ENCODE results near the gene SDK1. TPM values are rescaled to one million over a fixed set of nuclear protein-coding genes. Genes with fewer than 3 reads are reported as not detected.

The SDK1 gene
- total RNA-seq, 1 experiment from 2014 or later, result 20.0 TPM

DNA sequence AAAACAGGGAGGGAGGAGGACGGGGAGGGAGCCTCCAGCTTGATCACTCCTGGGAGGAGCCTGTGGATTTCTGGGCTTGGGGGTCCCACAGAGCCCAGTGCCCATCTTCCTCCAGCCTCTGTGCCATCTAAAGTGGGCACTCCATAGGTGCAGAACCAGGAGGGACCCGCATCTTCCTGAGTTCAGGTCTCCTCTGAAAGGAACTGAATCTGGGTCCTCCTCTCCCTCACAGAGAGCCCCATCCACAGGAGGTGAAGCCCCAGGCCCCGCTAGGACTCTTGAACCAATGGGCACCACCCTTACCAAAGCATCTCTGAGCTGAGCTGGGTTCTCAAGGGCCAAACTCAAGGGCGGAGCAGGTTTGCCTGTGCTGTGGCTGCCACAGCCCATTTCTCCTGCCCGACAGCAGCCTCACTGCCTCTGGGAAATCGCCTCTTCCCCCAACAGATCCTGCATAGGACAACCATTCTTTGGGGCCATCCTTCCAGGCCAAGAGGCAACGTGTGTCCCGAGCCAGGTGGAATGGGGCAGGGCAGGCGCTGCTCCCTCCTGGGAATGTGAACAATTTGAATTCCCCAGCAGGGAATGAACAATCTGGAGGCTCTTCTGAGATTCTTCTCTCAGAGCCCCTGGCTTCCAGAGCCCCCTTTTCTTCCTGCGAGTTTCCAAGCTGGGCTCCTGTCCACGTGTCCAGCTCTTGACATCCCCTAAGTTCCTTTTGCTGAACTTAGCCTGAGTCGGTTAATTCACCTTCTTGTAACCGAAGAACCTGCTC lies 970.1 kb downstream of the SDK1 start:
- Mint-ChIP-seq H3K36me3 (ENCODE audit: insufficient read depth, unreplicated experiment) (no peaks in the 10 kb centered on the region), H3K4me1 (ENCODE audit: low read depth, unreplicated experiment) (no peaks in the 10 kb centered on the region), H3K4me3 (ENCODE audit: low read depth, unreplicated experiment) (no peak overlapping the region), H3K9me3 (ENCODE audit: low read depth, unreplicated experiment) (peaks cover 4% of the 10 kb centered on the region), H3K27me3 (ENCODE audit: unreplicated experiment) (no peaks in the 10 kb centered on the region), H3K27ac (ENCODE audit: unreplicated experiment) (no peak overlapping the region)
- BruUV-seq (replicated peaks), result no TSS peak
- TF ChIP-seq, protein P1, sequence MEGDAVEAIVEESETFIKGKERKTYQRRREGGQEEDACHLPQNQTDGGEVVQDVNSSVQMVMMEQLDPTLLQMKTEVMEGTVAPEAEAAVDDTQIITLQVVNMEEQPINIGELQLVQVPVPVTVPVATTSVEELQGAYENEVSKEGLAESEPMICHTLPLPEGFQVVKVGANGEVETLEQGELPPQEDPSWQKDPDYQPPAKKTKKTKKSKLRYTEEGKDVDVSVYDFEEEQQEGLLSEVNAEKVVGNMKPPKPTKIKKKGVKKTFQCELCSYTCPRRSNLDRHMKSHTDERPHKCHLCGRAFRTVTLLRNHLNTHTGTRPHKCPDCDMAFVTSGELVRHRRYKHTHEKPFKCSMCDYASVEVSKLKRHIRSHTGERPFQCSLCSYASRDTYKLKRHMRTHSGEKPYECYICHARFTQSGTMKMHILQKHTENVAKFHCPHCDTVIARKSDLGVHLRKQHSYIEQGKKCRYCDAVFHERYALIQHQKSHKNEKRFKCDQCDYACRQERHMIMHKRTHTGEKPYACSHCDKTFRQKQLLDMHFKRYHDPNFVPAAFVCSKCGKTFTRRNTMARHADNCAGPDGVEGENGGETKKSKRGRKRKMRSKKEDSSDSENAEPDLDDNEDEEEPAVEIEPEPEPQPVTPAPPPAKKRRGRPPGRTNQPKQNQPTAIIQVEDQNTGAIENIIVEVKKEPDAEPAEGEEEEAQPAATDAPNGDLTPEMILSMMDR (IDR thresholded peaks at IDR 0.05; ENCODE audit: unreplicated experiment), result no peak
- CTCF ChIA-PET, result no interaction called here
- no peak for DNase-seq
- intact Hi-C loops (cut with micrococcal nuclease; ENCODE audit: unreplicated experiment), result no loop called here

DNA sequence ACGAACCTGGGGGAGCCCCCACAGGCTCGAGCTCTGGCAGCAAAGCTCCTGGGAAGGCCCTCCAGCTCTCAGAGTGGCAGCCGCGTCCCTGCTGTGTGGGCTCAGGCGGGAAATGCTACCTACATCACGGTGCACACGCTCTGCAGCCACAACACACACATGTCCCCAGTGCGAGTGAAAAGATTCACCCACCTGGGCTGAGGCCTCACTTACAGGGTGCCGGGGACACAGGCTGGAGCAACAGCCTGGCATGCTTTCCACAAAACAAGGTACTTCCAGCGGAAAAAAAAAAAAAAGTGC lies 970.6 kb downstream of the SDK1 start:
- CTCF ChIA-PET, result no interaction called here
- Mint-ChIP-seq H3K36me3 (ENCODE audit: insufficient read depth, unreplicated experiment) (no peaks in the 10 kb centered on the region), H3K4me3 (ENCODE audit: low read depth, unreplicated experiment) (no peak overlapping the region), H3K4me1 (ENCODE audit: low read depth, unreplicated experiment) (no peaks in the 10 kb centered on the region), H3K27ac (ENCODE audit: unreplicated experiment) (no peak overlapping the region), H3K9me3 (ENCODE audit: low read depth, unreplicated experiment) (peaks cover 4% of the 10 kb centered on the region), H3K27me3 (ENCODE audit: unreplicated experiment) (no peaks in the 10 kb centered on the region)
- BruUV-seq (replicated peaks), result no TSS peak
- intact Hi-C loops (cut with micrococcal nuclease; ENCODE audit: unreplicated experiment), result no loop called here
- DNase-seq, result no peak
- TF ChIP-seq, protein P1 (IDR thresholded peaks at IDR 0.05; ENCODE audit: unreplicated experiment), result no peak

DNA sequence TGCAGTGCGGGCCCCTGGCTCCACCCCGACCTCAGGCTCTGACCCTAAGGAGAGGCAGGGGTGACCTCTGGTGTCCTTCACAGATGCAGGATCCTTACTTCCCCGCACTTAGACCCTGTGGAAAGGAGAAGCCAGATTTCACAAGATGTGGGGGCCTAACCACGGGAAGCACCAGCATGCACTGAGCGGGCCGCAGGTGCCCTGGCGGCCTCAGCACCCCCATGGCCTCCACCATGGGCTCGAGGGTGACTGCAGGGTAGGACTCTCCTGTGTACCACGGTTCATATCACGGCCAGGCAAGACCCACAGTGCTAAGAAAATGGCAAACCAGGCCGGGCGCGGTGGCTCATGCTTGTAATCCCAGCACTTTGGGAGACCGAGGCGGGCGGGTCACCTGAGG lies 971.1 kb downstream of the SDK1 start:
- intact Hi-C loops (cut with micrococcal nuclease; ENCODE audit: unreplicated experiment), result no loop called here
- H3K4me1 Mint-ChIP-seq (ENCODE audit: low read depth, unreplicated experiment), result no peaks in the 10 kb centered on the region
- TF ChIP-seq, protein P1 (IDR thresholded peaks at IDR 0.05; ENCODE audit: unreplicated experiment), result no peak
- H3K4me3 Mint-ChIP-seq (ENCODE audit: low read depth, unreplicated experiment), result no peak overlapping the region
- no TSS peak for BruUV-seq (replicated peaks)
- no peaks in the 10 kb centered on the region for H3K36me3 Mint-ChIP-seq (ENCODE audit: insufficient read depth, unreplicated experiment)
- H3K9me3 Mint-ChIP-seq (ENCODE audit: low read depth, unreplicated experiment), result peaks cover 4% of the 10 kb centered on the region
- no peak for DNase-seq
- H3K27me3 Mint-ChIP-seq (ENCODE audit: unreplicated experiment), result no peaks in the 10 kb centered on the region
- H3K27ac Mint-ChIP-seq (ENCODE audit: unreplicated experiment), result no peak overlapping the region
- CTCF ChIA-PET, result no interaction called here

DNA sequence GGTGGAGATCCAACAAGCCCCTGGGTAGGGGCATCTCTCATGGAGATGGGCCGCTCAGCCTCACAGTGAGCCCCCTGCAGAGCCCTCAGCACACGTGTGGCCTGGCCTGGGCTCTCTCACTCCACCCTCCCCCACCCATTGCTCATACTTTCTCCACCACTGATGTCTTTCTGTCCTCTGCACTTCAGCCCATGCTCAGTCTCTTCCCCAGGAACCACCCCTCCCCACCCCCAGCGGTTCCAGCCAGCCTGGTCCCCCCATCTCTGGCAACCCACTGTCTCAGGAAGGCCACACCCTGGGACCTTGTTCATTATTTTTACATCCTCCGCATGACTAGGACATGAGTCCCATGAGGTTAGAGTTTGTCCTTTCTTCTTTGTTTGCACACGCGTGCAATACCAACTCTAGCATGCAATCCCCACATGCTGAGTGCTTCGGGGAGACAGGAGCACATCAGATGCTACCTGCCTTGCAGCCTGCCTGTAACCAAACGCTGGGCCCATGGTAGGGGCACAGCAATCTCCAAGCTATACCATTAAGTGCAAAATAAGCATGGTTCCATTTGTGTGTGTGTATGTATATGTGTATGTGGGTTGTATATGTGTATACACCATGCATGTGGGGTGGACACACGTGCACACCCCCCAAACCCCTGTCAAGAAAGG lies 972.6 kb downstream of the SDK1 start:
- no peaks in the 10 kb centered on the region for H3K27me3 Mint-ChIP-seq (ENCODE audit: unreplicated experiment)
- peaks cover 4% of the 10 kb centered on the region for H3K9me3 Mint-ChIP-seq (ENCODE audit: low read depth, unreplicated experiment)
- TF ChIP-seq, protein P1 (IDR thresholded peaks at IDR 0.05; ENCODE audit: unreplicated experiment), result no peak
- CTCF ChIA-PET, result no interaction called here
- intact Hi-C loops (cut with micrococcal nuclease; ENCODE audit: unreplicated experiment), result no loop called here
- H3K36me3 Mint-ChIP-seq (ENCODE audit: insufficient read depth, unreplicated experiment), result no peaks in the 10 kb centered on the region
- no TSS peak for BruUV-seq (replicated peaks)
- H3K27ac Mint-ChIP-seq (ENCODE audit: unreplicated experiment), result no peak overlapping the region
- H3K4me3 Mint-ChIP-seq (ENCODE audit: low read depth, unreplicated experiment), result no peak overlapping the region
- H3K4me1 Mint-ChIP-seq (ENCODE audit: low read depth, unreplicated experiment), result no peaks in the 10 kb centered on the region
- no peak for DNase-seq
